Measurements from ENCODE around the gene VCAN.

Gene VCAN

DNA sequence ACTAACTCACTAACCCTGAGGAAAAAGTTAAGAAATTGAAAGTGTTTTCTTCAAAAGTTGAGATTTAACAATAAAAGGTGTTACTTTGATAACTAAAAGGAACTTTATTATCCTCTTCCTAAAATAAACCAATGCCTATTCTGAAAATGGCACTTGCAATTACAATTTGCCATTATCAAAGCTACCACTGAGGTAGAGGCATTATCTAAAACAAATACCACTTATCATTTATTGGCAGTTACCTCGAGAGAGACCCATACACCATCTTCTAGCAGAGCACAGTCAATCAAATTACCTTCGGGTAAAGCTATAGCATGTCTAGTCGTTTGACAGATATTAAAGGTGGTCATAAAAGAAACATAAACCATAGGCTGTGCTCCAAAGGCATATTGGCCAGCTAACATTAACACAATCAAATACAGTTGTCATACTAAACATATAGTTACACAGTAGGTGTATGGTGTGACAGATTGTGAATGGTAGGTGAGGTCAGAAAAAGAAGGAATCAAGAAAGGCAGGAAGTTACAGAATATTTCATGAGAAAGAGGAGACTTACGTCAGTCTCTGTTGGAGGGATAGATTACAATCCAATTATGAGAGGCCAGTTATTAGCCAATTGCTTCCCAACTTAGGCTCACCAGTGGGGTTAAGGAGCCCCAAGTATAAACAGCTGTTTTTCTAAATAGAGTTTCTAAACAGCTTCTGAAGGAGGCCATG lies 56.3 kb downstream of the VCAN start:
- Histone ChIP-seq H3K27ac (peak overlapping the region in 1 of 2 donors; percentile 26), H3K4me3 (no peak overlapping the region)
- no peak for DNase-seq (ENCODE audit: low spot score)
- no peak for TF ChIP-seq CTCF (IDR thresholded peaks at IDR 0.05)

DNA sequence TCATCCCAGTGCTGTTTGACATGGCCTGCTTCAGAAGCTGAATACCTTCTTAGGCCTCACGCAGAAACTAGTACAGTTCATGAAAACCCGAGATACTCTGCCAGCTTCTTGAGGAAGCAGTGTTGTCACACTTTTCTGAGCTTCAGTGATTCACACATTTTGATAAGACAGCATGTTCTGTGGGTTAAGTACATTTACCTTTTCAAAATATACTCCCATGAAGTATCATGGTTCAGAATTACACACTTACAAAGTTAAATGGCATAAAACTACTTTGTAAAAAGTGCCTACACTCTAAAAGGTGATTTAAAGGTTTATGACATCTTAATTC lies 56.9 kb downstream of the VCAN start:
- DNase-seq (ENCODE audit: low spot score), result no peak
- Histone ChIP-seq H3K4me3 (no peak overlapping the region), H3K27ac (peak overlapping the region in 1 of 2 donors; percentile 26)
- TF ChIP-seq CTCF (IDR thresholded peaks at IDR 0.05), result no peak

DNA sequence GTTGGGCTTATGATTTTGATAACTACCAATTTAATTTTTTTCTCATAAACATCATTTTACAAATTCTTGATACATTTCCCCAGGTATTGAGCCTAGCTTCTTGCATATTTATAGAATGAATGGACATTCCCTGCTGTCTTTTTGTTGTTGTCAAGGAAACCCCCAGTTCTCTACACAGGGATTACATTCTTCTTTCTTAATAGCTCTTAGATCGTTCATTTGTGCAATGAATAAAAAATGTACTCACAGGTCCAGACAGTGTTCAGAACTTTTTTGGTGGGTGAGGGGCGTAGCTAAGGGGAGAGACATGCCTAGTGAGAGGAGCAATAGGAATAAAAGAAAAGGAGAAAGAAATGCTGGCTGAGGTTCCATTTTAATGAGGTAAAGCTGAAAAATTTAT lies 58.6 kb downstream of the VCAN start:
- no peak for TF ChIP-seq CTCF (IDR thresholded peaks at IDR 0.05)
- no peak overlapping the region for H3K27ac ChIP-seq
- no peak for DNase-seq (ENCODE audit: low spot score)

DNA sequence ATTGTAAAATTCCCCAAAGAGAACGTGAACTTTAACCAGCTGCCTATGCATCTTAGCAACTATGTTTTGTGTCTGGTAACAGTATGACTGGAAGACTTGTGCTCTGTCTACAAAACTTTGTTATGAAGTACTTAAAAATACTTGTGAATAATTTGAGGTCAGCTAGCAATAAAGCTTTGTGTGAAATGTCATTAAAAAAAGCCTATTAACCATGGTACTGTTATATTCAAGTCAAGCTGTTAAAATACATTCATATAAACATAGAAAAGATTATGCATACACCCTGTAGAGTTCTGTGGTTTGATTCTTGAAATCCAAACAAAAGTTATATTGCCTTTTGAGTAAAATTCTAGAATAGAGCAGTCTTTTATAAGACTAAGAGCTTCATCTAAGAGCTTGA lies 60.1 kb downstream of the VCAN start:
- TF ChIP-seq CTCF (IDR thresholded peaks at IDR 0.05), result no peak
- H3K27ac ChIP-seq, result no peak overlapping the region
- no peak overlapping the region for H3K4me3 ChIP-seq
- DNase-seq (ENCODE audit: low spot score), result no peak

More for the DNA sequence above, 58.6 kb downstream of the VCAN start:
- H3K4me3 ChIP-seq, result no peak overlapping the region

DNA sequence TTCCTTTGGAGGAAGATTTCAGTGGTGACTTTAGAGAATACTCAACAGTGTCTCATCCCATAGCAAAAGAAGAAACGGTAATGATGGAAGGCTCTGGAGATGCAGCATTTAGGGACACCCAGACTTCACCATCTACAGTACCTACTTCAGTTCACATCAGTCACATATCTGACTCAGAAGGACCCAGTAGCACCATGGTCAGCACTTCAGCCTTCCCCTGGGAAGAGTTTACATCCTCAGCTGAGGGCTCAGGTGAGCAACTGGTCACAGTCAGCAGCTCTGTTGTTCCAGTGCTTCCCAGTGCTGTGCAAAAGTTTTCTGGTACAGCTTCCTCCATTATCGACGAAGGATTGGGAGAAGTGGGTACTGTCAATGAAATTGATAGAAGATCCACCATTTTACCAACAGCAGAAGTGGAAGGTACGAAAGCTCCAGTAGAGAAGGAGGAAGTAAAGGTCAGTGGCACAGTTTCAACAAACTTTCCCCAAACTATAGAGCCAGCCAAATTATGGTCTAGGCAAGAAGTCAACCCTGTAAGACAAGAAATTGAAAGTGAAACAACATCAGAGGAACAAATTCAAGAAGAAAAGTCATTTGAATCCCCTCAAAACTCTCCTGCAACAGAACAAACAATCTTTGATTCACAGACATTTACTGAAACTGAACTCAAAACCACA lies 67.4 kb downstream of the VCAN start:
- no peak overlapping the region for H3K27ac ChIP-seq
- H3K4me3 ChIP-seq, result no peak overlapping the region
- TF ChIP-seq CTCF (IDR thresholded peaks at IDR 0.05), result no peak
- DNase-seq (ENCODE audit: low spot score), result no peak

GRCh38 chr5:83539463-83539790 lies 67.9 kb downstream of the VCAN start:
- Histone ChIP-seq H3K27ac (no peak overlapping the region), H3K4me3 (no peak overlapping the region)
- DNase-seq (ENCODE audit: low spot score), result no peak
- no peak for TF ChIP-seq CTCF (IDR thresholded peaks at IDR 0.05)

DNA sequence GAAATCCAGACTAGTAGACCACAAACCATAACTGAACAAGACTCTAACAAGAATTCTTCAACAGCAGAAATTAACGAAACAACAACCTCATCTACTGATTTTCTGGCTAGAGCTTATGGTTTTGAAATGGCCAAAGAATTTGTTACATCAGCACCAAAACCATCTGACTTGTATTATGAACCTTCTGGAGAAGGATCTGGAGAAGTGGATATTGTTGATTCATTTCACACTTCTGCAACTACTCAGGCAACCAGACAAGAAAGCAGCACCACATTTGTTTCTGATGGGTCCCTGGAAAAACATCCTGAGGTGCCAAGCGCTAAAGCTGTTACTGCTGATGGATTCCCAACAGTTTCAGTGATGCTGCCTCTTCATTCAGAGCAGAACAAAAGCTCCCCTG lies 68.6 kb downstream of the VCAN start:
- no peak overlapping the region for H3K4me3 ChIP-seq
- no peak for TF ChIP-seq CTCF (IDR thresholded peaks at IDR 0.05)
- peak overlapping the region in 1 of 2 donors; percentile 12 for H3K27ac ChIP-seq
- DNase-seq (ENCODE audit: low spot score), result no peak

Data from coronary artery (tissue), 2 donors.